NCI-H1417 treated with DMSO at 0.1 percent for 48 hours (cell line): Measurements from ENCODE around the gene RAF1.
"Not testable (repeated sequence)": the region's sequence is repeated elsewhere in the genome, so short reads cannot be mapped to it uniquely, and the experiment has no call there.

Source experiments
- DNase-seq: peaks from one replicate; lab custom pipeline; 2025; lab: John Stamatoyannopoulos, UW

Gene RAF1

DNA sequence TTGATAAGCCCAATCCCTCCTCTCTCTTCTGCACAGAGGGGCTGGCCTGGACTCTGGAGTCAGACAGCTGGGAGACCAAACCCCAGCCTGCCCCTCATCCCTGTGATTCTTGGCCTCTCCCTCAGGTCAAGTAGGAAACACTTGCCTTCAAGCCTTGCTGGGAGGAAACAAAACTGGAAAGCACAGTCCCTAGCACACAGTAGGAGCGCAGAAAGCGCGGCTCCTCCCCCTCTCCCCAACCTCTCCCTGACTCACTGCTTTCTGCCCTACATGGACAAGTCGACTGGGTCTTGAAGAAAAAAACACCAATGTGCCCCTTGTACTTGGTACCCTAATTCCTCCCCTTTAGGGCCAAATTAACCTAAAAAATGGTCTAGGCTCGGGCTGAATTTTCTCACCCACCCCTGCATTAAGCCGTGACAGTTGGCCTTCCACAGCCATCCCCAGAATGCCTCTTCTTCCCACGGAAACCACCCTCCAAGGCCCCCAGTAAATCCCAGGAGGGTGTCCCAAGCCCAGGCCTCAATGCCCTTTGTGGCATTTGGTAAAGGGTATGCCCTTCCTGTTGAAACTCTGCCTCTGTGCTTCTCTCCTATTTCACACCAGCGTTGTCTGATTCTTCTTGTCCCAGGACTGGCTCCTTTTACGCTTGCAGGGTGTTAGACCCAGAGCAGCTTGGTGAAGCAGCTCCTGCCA, 11.3 kb upstream of the RAF1 start:
- DNase-seq, result no peak

DNA sequence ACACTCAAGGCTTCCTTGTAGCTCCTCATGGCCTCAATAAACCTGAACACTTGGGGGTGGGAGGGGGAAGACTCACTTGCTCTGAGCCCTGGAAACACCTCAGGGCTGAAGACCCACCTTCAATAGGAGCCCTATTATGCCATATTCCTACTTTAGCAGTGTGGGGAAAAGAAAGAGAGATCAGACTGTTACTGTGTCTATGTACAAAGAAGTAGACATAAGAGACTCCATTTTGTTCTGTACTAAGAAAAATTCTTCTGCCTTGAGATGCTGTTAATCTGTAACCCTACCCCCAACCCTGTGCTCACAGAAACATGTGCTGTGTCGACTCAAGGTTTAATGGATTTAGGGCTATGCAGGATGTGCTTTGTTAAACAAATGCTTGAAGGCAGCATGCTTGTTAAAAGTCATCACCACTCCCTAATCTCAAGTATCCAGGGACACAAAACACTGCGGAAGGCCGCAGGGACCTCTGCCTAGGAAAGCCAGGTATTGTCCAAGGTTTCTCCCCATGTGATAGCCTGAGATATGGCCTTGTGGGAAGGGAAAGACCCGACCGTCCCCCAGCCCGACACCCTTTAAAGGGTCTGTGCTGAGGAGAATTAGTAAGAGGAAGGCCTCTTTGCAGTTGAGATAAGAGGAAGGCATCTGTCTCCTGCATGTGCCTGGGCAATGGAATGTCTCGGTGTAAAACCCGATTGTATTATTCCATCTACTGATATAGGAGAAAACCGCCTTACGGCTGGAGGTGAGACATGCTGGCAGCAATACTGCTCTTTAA, 10.2 kb upstream of the RAF1 start:
- DNase-seq, result not testable (repeated sequence)

DNA sequence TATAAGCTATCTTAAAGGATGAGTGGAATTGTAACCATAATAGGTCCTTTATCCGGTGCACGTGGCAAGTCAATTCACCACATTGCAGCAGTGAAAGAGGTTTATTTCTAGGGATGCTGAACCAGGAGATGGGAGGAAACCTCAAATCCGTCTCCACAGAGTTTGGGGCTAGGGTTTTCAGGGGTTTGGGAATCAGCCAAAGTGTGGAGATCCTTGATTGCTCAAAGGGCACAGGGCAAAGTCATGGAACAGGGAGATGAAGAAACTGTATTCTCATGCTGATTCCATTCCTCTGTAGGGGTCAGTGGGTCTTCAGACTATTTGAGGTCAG, 7.2 kb upstream of the RAF1 start:
- no peak for DNase-seq

DNA sequence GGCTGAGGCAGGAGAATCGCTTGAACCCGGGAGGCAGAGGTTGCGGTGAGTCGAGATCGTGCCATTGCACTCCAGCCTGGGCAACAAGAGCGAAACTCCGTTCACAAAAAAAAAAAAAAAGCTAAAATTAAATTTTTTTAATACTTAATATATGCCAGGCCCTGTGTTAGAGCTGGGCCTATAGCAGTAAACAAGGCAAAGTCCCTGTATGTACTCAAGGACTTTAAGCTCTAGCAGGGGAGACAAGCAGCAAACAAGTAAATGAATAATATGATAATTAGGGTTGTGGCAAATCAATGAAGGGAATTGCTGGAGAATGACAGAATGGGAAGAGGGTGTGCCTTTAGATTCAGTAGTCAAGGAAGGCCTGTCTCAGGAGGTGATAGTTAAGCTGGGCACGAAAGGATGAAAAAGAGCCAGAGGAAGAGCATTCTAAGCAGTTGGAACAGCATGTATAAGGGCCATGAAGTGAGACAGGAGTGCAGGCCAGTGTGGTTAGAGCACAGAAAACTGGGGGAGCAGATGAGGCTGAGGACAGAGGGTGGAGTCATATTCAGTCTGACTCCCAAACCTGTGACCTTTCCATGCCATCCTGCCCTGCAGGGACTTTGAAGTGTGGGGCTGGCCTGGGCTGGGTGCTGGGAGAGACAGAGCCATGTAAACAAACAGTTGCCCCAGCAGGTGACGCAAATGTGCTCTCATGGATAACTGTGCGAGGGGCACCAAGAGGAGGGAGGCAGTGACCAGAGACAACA, 6.6 kb upstream of the RAF1 start:
- DNase-seq, result no peak

DNA sequence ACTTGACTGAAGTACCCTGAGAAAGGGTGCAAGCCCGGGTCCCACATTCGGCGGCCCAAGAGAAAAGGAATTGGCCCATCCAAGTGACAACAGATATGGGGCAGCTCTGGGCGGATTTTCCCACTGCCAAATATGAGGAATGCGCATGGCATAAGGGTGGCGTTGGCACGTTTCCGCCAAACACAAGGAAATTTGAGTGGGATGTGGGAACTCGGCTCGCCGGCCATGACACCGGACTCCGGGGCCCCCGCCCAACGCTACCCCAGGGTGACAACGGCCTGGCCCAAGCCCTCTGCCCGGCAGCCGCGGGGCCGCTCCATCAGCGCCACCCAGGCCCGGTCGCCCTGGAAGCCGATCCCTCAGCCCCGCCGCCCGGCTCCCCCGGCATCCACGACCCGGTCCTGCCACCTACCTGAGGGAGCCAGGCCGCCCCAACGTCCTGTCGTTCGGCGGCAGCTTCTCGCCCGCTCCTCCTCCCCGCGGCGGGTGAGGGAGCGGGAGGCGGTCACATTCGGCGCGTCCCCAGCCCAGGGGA, 449 bp downstream of the RAF1 start:
- no peak for DNase-seq

DNA sequence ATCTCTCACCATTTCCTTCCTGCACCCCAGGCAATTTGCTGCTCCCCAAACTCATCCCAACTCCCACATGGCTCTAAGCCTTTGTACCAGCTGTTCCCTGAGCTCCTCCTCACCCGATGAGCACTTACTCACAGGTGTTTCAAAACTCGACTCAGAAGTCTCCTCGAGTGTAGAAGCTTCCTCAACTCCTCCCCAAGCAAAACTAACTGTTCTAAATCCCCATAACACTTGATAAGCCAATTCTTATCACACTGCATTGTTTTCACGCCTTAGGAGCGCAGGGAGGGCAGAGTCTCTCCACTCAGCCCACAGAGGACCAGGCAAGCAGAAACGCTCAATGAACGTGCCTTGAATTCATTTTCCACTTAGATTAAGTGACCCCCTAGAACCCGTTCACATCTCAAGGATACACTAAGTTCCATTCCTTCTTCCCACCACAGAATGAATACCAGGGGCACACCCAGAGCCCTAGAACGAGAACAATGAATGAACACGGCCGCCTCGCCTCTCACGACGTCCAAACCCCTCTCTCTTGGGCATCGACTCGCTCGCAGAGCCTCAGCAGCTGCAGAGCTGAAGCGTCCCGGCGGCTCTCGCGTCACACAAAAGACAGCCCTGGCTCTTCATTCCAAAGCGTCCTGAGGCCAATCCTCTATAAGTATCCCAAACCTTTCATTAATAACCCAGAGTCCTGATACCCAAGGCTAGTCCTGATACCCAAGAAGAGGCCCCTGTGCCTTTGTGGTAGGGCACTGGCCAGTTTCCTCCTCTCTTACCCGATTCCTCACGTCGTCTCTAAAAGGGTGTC, 1.1 kb downstream of the RAF1 start:
- no peak for DNase-seq

DNA sequence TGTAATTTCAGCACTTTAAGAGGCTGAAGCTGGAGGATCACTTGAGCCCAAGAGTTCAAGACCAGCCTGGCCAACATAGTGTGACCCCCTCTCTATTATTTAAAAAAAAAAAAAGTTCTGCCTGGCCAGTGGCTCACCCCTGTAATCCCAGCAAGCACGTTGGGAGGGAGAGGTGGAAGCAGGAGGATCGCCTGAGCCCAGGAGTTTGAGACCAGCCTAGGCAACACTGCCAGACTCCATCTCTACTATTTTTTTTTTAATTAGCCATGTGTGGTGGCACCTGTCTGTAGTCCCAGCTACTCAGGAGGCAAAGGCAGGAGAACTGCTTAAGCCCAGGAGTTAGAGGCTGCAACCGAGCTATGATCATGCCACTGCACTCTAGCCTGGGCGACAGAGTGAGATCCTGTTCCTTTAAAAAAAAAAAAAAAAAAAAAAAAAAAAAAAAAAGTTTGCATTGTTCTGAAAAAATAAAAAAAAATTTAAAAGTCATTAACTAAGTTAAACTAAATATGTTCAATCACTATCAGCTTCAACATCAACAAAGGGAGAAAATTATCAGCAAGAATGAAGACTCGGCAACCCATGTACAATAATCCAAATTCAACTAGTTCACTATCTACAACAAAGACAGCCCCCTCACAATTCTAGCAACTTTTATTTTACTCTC, 1.9 kb downstream of the RAF1 start:
- no peak for DNase-seq

DNA sequence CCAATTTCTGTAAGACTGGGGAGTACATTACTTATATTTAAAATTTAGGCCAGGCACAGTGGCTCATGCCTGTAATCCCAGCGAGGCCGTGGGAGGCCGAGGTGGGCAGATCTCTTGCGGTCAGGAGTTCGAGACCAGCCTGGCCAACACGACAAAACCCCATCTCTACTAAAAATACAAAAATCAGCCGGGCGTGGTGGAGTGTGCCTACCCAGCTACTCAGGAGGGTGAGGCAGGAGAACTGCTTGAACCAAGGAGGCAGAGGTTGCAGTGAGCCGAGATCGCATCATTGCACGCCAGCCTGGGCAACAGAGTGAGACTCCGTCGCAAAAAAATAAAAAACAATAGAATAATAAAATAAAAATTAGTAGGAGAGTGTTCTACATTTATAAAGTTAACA, 2.5 kb downstream of the RAF1 start:
- not testable (repeated sequence) for DNase-seq

DNA sequence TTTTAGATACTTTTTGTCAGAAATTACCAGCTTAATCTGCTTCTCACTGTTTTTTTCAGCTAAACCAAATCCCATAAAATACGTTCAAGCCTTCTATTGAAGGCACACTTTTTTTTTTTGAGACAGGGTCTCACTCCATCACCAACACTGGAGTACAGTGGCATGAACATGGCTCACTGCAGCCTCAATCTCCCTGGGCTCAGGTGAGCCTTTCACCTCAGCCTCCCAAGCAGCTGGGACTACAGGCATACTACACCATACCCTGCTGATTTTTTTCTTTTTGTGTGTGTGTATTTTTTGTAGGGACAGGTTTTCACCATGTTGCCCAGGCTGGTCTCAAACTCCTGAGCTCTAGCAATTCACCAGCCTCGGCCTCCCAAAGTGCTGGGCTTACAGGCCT, 3.7 kb downstream of the RAF1 start:
- no peak for DNase-seq

DNA sequence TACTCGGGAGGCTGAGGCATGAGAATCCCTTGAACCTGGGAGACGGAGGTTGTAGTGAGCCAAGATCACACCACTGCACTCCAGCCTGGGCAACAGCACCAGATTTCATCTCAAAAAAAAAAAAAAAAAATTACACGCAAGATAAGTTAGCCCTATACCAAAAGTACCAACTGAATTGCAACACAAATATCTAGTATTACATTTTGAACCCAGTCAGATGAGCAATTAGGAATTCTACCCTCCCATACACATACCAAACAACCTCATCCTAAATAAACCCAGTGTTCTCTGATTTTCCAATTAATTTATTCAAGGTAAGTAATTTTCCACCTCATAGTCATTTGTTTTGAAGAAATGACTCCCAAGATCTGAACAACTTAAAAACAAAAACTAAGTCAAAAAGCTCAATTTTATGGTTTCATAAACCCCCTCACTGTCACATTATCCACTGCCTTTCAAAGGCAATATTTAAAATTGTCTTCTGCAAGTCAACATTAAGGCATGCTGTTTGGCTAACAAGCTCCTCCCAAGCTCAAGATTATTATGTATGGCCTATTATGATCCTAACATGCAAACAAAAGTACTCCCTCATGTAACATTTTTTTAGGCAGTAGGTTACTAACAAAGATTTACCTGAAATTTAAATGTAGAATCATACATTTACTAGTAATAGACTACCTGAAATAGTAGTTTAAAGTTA, 4.5 kb downstream of the RAF1 start:
- no peak for DNase-seq

DNA sequence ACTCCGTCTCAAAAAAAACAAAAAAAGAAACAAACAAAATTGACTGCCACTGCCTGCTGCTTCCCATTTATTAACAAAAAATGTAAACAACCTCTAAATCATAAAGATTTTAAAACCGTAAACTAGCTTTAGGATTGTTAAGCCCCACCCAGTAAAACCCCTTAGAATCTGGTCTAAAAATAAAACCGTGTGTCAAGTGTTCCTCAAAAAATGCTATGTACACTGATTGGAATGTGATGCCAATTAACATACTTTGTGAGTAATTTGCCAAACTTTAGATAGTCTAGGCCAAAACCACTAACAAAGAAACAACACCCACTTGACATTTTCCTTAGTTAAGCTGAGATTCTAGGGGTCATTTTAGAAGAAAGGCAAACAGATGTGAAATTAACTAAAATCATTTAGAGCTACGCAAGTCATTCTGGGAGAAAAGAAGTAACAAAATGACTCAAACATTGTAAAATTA, 5.3 kb downstream of the RAF1 start:
- DNase-seq, result no peak

DNA sequence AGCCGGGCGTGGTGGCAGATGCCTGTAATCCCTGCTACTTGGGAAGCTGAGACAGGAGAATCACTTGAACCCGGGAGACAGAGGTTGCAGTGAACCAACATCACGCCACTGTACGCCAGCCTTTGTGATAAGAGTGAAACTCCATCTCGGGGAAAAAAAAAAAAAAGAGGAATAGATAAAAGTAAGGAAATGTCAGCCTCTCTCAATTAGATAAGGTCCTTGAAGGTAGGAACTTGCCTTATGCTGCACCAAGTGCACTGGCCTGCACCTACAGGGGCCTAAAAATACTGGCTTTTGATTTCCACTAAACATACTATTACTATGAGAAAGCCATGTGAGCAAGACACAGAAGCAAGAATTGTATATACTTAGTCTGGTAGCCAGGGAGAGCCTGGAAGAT, 7.1 kb downstream of the RAF1 start:
- no peak for DNase-seq

DNA sequence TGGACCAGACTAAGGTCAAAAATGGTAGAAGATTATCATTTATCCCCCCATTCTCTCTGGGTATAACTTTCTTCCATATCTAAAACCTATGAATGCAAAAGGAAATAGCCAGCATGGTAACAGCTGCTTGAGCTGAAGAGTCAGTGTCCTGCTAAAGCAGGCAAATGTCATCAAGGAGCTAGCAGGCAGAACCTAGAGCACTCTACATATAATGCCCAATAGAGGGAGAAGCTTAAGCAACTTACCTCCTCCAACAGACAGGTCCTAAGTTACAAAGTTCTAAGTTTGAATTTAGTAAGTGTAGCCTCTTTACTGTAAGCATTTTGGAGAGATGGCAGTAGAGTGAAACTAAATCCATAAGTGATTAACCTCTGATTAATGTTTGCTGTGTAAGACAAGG, 7.7 kb downstream of the RAF1 start:
- no peak for DNase-seq

DNA sequence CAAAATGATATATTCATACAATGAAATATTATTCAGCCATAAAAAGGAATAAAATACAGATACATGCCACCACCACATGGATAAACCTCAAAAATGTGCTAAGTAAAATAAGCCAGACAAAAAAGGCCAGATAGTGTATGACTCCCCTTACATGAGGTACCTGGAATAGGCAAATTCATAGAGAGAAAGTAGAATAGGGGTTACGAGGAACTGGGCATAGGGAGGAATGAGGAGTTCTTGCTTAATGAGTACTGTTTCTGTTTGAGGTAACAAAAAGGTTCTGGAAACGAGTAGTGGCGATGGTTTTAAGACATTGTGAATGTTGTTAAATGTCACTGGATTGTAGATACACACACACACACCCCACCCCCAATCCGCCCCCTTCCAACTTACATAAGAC, 8.2 kb downstream of the RAF1 start:
- no peak for DNase-seq

DNA sequence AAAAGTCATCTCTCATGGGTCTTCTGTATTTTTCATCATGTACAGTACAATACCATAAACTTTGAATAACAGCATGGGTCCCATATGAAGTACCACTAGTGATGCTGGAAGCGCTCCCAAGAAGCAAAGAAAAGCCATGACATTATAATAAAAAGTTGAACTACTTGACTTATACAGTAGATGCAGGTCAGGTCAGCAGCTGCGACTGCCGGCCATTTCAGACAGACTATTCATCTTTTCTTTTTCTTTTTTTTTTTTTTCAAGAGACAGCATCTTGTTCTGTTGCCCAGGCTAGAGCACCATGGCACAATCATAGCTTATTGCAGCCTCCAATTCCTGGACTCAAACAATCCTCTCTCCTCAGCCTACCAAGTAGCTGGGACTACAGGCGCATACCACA, 10.2 kb downstream of the RAF1 start:
- no peak for DNase-seq

DNA sequence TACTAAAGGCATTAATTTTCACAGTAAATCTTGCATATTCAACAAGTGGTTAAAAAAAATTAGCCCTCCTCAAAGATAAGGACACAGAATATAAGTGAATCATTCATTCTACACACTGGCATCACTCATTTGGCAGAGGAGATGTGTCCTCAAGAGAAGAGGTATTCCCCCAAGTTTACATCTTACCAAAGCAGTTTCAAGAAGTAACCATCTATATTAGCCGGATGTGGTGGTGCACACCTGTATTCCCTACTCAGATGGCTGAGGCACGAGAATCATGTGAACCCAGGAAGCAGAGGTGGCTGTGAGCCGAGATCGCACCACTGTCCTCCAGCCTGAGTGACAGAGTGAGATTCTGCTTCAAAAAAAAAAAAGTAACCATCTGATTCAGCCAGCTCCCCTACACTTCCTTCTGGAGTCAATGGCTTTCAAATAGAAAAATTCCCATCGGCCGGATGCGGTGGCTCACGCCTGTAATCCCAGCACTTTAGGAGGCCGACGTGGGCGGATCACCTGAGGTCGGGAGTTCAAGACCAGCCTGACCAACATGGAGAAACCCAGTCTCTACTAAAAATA, 15.4 kb downstream of the RAF1 start:
- DNase-seq, result no peak

DNA sequence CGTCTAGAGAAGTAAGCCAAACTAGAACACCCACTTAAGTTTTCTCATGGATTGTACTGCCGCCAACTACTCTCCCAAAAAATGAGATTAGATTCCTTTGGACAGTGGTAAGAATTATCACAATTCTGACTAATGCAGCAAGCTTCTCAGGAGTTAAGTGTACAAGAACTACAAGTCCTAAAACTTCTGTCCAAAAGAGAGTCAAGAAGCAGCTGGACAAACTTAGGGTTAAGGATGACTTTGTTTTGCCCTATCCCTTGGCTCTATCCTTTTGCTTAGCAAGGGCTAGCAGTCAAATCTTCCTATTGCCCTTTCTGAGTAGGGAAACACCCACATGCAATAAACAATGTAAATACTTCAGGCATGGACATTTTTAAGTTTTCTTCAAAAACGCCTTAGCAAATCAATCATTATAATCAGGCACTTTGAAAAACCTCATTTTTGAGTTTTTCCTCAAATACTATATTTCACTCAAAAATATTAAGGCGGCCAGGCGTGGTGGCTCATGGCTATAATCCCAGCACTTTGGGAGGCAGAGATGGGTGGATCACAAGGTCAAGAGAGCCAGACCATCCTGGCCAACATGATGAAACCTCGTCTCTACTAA, 19.5 kb downstream of the RAF1 start:
- no peak for DNase-seq

DNA sequence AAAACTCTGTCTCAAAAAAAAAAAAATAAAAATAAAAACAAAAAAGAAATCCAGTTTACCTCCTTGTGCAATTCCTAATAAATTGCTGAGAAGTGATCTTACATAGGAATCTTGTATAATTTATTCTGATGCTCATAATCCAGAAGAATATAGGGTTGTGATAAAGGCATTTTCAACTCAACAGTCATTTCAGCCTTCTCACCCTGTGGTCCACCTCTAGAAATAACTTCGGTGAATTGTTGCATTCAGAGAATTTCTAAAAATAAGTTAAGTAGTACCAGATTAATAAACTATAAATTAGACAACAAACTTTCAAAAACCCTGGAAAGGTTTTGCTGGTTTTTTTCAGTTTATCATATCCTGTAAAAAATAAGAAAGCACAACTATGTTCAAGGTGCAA, 20.2 kb downstream of the RAF1 start:
- no peak for DNase-seq

DNA sequence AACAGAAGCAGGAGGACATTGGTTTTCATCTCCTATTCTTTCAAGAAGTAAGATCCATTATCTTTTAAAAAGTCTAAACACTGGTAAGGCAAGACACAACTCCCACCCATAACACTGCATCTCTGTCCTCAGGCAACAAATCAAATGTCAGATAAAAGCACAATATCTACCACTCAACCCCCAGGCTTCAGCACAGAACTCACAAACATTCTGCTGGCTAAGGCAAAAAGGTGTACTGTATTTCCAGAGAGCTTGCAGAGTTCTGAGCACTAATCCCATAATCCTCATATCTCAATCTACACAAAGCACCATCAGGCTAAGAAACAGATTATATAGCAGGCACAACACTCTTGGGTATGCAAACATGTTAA, 20.9 kb downstream of the RAF1 start:
- no peak for DNase-seq

DNA sequence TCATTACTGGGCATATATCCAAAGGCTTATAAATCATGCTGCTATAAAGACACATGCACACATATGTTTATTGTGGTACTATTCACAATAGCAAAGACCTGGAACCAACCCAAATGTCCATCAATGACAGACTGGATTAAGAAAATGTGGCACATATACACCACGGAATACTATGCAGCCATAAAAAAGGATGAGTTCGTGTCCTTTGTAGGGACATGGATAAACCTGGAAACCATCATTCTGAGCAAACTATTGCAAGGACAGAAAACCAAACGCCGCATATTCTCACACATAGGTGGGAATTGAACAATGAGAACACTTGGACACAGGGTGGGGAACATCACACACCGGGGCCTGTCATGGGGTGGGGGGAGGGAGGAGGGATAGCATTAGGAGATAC, 23.1 kb downstream of the RAF1 start:
- not testable (repeated sequence) for DNase-seq
